ENCODE data around the gene SLC2A3.
"Not testable (repeated sequence)": the region's sequence is repeated elsewhere in the genome, so short reads cannot be mapped to it uniquely, and the experiment has no call there.

Gene SLC2A3

GRCh38 chr12:7972734-7973456 lies 36.9 kb upstream of the SLC2A3 start:
- TF ChIP-seq CTCF (IDR thresholded peaks at IDR 0.05; ENCODE audit: borderline replicate concordance, control extremely low read depth, extremely low read depth, insufficient read depth, missing control alignments) = no peak
- no peak for DNase-seq (ENCODE audit: low spot score)
- in situ Hi-C loops (cut with MboI; ENCODE audit: low sequenced_read_pairs, unreplicated experiment) = no loop called here

- in situ Hi-C loops (cut with MboI; ENCODE audit: low sequenced_read_pairs, unreplicated experiment); DNase-seq (ENCODE audit: low spot score): not testable (repeated sequence)
These were observed 36.3 kb upstream of the SLC2A3 start for GRCh38 chr12:7972269-7972668.

GRCh38 chr12:7971765-7972164 lies 35.8 kb upstream of the SLC2A3 start:
- DNase-seq (ENCODE audit: low spot score); in situ Hi-C loops (cut with MboI; ENCODE audit: low sequenced_read_pairs, unreplicated experiment): not testable (repeated sequence)

GRCh38 chr12:7970475-7971252 lies 34.7 kb upstream of the SLC2A3 start:
- peak; percentile 88 for DNase-seq (ENCODE audit: low spot score)
- in situ Hi-C loops (cut with MboI; ENCODE audit: low sequenced_read_pairs, unreplicated experiment) = no loop called here
- TF ChIP-seq CTCF (IDR thresholded peaks at IDR 0.05; ENCODE audit: borderline replicate concordance, control extremely low read depth, extremely low read depth, insufficient read depth, missing control alignments) = no peak

GRCh38 chr12:7966563-7966962 lies 30.6 kb upstream of the SLC2A3 start:
- no peak for TF ChIP-seq CTCF (IDR thresholded peaks at IDR 0.05; ENCODE audit: borderline replicate concordance, control extremely low read depth, extremely low read depth, insufficient read depth, missing control alignments)
- in situ Hi-C loops (cut with MboI; ENCODE audit: low sequenced_read_pairs, unreplicated experiment) = no loop called here
- DNase-seq (ENCODE audit: low spot score) = no peak

- in situ Hi-C loops (cut with MboI; ENCODE audit: low sequenced_read_pairs, unreplicated experiment); DNase-seq (ENCODE audit: low spot score): not testable (repeated sequence)
These were observed 28.7 kb upstream of the SLC2A3 start for GRCh38 chr12:7964669-7965068.

GRCh38 chr12:7961395-7962178 lies 25.6 kb upstream of the SLC2A3 start:
- in situ Hi-C loops (cut with MboI; ENCODE audit: low sequenced_read_pairs, unreplicated experiment) = no loop called here
- no peak for DNase-seq (ENCODE audit: low spot score)
- no peak for TF ChIP-seq CTCF (IDR thresholded peaks at IDR 0.05; ENCODE audit: borderline replicate concordance, control extremely low read depth, extremely low read depth, insufficient read depth, missing control alignments)

- no peak for TF ChIP-seq CTCF (IDR thresholded peaks at IDR 0.05; ENCODE audit: borderline replicate concordance, control extremely low read depth, extremely low read depth, insufficient read depth, missing control alignments)
- peak; percentile 43 for DNase-seq (ENCODE audit: low spot score)
- in situ Hi-C loops (cut with MboI; ENCODE audit: low sequenced_read_pairs, unreplicated experiment) = no loop called here
These were observed 23.7 kb upstream of the SLC2A3 start for GRCh38 chr12:7959701-7960121.

Data from GM13976 (cell line).